Activated CD4-positive, alpha-beta T cell treated with anti-CD3 and anti-CD28 coated beads for 36 hours (primary cell): ENCODE measurements around the gene NEK4. TPM values are rescaled to one million over a fixed set of nuclear protein-coding genes. Genes with fewer than 3 reads are reported as not detected.
A peak's percentile ranks its signal among the peaks of the same experiment; 100 is the strongest.

Experiments
- ATAC-seq: fragments of 200-7000 bp; cut with Tn5 transposase; one replicate; pipeline ENCODE4 v1.10.0; 2021; ENCODE audit warnings: mild to moderate bottlenecking, moderate library complexity
- CTCF ChIA-PET: fragments of 350-600 bp; sonication (Branson Sonifier 250); formaldehyde crosslinking; loops from one replicate; lab custom pipeline; 2021; ENCODE audit warnings: antibody characterized with exemption; lab: Charles Lee
- POLR2A ChIA-PET: fragments of 350-600 bp; sonication (Branson Sonifier 250); formaldehyde crosslinking; loops from one replicate; lab custom pipeline; 2021; ENCODE audit warnings: antibody characterized with exemption, inconsistent platforms; lab: Charles Lee
- DNase-seq: peaks from one replicate; pipeline ENCODE4 v3.0.0-alpha.2; 2020
- H3K27ac Mint-ChIP-seq: one replicate; pipeline ENCODE4 v1.8.0; 2021; ENCODE audit warnings: mixed read lengths
- H3K27me3 Mint-ChIP-seq: one replicate; pipeline ENCODE4 v1.8.0; 2021; ENCODE audit warnings: mixed read lengths
- H3K36me3 Mint-ChIP-seq: one replicate; pipeline ENCODE4 v1.8.0; 2021; ENCODE audit warnings: low read depth, mixed read lengths
- H3K4me1 Mint-ChIP-seq: one replicate; pipeline ENCODE4 v1.8.0; 2021; ENCODE audit warnings: mixed read lengths
- H3K4me3 Mint-ChIP-seq: one replicate; pipeline ENCODE4 v1.8.0; 2021; ENCODE audit warnings: mild to moderate bottlenecking, moderate library complexity, mixed read lengths
- H3K9me3 Mint-ChIP-seq: one replicate; pipeline ENCODE4 v1.8.0; 2021; ENCODE audit warnings: low read depth, mixed read lengths
- intact Hi-C, 2 experiments: fragments of 100-400 bp; cut with DNase I in 1 of 2; cut with micrococcal nuclease in 1 of 2; formaldehyde crosslinking; loops; one replicate each; pipeline versions ENCODE4 v1.14.2 to v1.15.1; 2022 to 2024; cut with DNase I, micrococcal nuclease
- total RNA-seq, 2 experiments: library from RNA; stranded (reverse); gene quantifications; one replicate each; pipeline ENCODE4 v1.2.3, GENCODE V29; 2021

Gene NEK4
- total RNA-seq, 2 experiments from 2014 or later, result 19.1 to 21.4 TPM

DNA sequence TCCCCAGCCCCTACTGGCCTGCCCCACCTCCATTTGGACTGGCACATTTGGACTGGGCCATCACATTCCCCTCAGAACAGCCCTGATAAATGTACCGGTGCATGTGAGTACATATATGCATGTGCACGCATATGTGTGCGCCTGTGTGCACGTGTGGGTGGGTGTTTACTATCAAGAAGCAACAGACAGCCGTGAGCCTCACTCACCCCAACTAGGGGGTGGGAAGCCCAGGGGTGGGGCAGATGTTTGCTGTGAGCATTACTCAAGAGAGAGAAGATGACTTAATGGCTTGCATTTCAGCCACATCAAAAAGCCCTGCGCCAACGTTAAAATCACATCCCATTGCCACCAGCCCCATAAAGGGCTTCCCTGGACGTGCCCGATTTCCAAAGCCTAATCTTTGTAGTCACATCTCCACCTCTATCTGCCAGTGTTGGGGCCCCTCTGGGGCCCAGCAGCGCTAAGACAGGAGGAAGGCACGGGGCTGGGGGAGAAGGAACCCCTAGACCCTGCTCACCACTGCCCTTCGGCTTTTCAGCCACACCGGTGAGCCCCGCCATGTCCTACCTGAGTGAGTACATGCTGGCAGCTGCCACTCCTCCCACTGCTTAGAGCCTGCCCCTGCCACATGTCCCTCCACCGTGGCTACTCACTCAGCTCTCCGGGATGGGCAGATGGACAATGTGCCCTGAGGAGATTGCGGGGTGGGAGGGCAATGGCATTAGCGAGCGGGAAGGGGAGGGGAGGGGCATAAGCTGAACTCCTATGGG lies 34.7 kb upstream of the NEK4 start:
- CTCF ChIA-PET, result no interaction called here
- H3K36me3 Mint-ChIP-seq, result no peaks in the 10 kb centered on the region
- no peaks in the 10 kb centered on the region for H3K4me1 Mint-ChIP-seq
- peaks cover 2% of the 10 kb centered on the region for H3K27me3 Mint-ChIP-seq
- POLR2A ChIA-PET, result no interaction called here
- no peaks in the 10 kb centered on the region for H3K9me3 Mint-ChIP-seq
- intact Hi-C loops, result no loop called here
- no peak overlapping the region for H3K27ac Mint-ChIP-seq
- ATAC-seq (no peak), DNase-seq (no peak)
- no peak overlapping the region for H3K4me3 Mint-ChIP-seq

DNA sequence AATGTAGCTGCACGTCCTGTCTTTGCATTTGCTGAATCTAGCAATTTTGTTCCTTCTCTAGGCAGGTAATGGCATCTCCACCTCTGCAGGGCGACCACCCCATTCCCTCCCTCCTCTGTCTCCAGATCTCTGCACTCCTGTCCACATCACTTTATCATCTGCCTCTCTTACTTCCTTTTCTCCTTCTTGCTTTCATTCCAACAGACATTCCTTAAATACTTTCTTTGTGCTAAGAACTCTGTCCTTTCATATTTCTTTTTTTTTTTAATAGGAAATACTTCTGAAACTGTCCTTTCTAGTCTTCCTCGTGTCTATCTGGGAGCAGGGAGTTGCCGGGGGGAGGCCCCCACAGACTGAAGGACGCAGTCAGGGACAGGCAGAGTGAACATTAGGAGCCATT lies 31.1 kb upstream of the NEK4 start:
- H3K4me3 Mint-ChIP-seq, result no peak overlapping the region
- no peaks in the 10 kb centered on the region for H3K36me3 Mint-ChIP-seq
- no peaks in the 10 kb centered on the region for H3K4me1 Mint-ChIP-seq
- ChIA-PET CTCF (interaction anchor here (1.4 kb wide), 1 partner anchor 17 kb away, joined by 3 read pairs; no protein-coding TSS in a partner anchor), POLR2A (no interaction called here)
- H3K9me3 Mint-ChIP-seq, result no peaks in the 10 kb centered on the region
- H3K27ac Mint-ChIP-seq, result no peak overlapping the region
- H3K27me3 Mint-ChIP-seq, result peaks cover 2% of the 10 kb centered on the region
- intact Hi-C loops, result no loop called here
- no peak for ATAC-seq
- no peak for DNase-seq

DNA sequence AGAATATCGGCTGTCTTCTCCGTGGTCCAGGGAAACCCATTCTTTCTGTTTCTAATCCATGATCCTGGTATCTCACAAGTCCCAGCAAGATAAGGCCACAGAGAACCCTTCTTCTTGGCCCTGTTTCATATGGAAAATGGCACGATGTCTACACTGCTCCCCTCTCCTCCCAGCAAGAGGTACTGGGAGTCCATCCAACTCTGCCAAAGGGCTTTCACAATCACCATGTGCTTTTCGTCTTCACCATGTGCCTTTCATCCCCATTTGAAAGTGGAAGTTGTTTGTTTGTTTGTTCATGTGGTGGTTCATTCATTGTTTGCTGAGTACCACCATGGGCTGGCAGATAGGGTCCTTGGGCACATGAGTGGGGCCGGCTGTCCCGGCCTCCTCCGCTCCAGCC lies 29.3 kb upstream of the NEK4 start:
- ATAC-seq, result no peak
- no peak overlapping the region for H3K4me3 Mint-ChIP-seq
- no peaks in the 10 kb centered on the region for H3K9me3 Mint-ChIP-seq
- DNase-seq, result no peak
- H3K27me3 Mint-ChIP-seq, result peaks cover 2% of the 10 kb centered on the region
- ChIA-PET POLR2A (interaction anchor here (0.6 kb wide), 1 partner anchor 621 kb away, joined by 3 read pairs; no protein-coding TSS in a partner anchor), CTCF (interaction anchor here (0.9 kb wide), 1 partner anchor 8 kb away, joined by 3 read pairs; no protein-coding TSS in a partner anchor)
- intact Hi-C loops, result no loop called here
- H3K4me1 Mint-ChIP-seq, result no peaks in the 10 kb centered on the region
- H3K36me3 Mint-ChIP-seq, result no peaks in the 10 kb centered on the region
- H3K27ac Mint-ChIP-seq, result no peak overlapping the region

DNA sequence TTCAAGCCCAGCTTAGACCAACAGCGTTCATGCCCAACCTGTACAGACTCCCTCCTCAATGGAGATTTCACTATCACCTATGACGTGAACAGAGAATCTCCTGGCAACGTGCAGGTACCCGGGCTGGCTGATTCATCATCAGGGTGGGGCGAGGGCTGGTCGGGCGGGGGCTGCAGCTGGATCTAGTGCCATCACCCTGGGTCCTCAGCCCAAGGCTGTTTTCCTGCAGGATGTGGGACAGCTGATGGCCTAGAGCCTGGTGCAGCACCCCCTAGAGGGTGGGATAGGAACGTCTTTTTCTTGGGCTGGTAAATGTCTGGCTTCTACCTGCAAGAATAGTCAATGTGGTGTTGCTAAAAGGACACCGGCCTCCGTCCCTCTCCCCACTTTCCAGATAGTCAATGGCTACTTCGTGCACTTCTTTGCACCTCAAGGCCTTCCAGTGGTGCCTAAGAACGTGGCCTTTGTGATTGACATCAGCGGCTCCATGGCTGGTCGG lies 28.3 kb upstream of the NEK4 start:
- CTCF ChIA-PET, result interaction anchor here (0.5 to 1.6 kb wide), 13 partner anchors 12 to 1924 kb away, joined by 3 to 5 read pairs (median 4); partner anchors contain the start of genes GLT8D1 and SPCS1
- ATAC-seq, result peak; percentile 63

DNA sequence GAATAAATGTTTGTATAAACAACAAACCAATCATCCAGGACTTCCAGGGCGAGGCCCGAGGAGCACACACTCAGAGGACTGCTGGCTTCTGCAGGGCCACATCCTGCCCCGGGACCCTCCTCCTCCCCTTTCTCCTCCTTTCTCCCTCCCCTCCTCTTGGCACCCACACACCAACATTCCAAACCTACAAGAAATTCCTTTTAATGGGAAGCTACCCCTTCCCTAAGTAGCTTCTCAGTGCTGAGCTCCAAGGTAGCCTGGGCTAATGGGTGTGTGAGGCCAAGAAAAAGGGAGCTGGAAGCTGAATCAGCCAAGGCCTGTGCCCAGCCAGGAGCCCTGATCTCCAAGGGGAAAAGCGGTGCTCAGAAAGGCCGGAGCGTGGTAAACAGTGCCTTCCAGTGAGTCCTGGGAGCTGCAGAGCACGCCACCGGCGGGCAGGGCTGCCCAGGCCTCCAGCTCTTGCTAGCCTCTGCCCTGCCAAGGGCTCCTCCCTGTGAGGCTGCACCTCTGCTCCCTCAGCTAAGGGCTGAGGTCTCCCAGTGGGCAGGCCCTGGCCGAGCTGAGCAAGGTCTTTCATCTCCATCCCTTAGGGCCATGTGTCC lies 27.7 kb upstream of the NEK4 start:
- no peak for DNase-seq
- H3K27me3 Mint-ChIP-seq, result no peaks in the 10 kb centered on the region
- H3K9me3 Mint-ChIP-seq, result no peaks in the 10 kb centered on the region
- POLR2A ChIA-PET, result no interaction called here
- intact Hi-C loops, result no loop called here
- ATAC-seq, result no peak
- no peaks in the 10 kb centered on the region for H3K4me1 Mint-ChIP-seq
- no peak overlapping the region for H3K27ac Mint-ChIP-seq
- H3K4me3 Mint-ChIP-seq, result no peak overlapping the region
- CTCF ChIA-PET, result interaction anchor here (0.5 to 1.6 kb wide), 16 partner anchors 11 to 1924 kb away, joined by 3 to 5 read pairs (median 3); partner anchors contain the start of genes GLT8D1 and SPCS1
- no peaks in the 10 kb centered on the region for H3K36me3 Mint-ChIP-seq

More for the DNA sequence above, 28.3 kb upstream of the NEK4 start:
- DNase-seq, result peak; percentile 51
- H3K4me3 Mint-ChIP-seq, result no peak overlapping the region
- peaks cover under 1% of the 10 kb centered on the region for H3K27me3 Mint-ChIP-seq
- no peak overlapping the region for H3K27ac Mint-ChIP-seq
- intact Hi-C loops, result no loop called here
- H3K4me1 Mint-ChIP-seq, result no peaks in the 10 kb centered on the region
- no peaks in the 10 kb centered on the region for H3K36me3 Mint-ChIP-seq
- POLR2A ChIA-PET, result no interaction called here
- no peaks in the 10 kb centered on the region for H3K9me3 Mint-ChIP-seq

DNA sequence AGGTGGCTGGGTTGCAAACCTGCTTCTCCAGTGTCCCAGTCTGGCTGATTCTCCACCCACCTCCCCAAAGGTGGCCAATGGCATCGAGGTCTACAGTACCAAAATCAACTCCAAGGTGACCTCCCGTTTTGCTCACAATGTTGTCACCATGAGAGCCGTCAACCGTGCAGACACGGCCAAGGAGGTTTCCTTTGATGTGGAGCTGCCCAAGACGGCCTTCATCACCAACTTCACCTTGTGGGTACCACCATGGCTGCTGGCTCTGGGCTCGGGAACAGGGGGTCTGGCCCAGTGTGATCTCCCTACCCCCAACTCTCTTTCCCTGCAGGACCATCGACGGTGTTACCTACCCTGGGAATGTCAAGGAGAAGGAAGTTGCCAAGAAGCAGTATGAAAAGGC lies 25.7 kb upstream of the NEK4 start:
- ATAC-seq, result no peak
- no peaks in the 10 kb centered on the region for H3K27me3 Mint-ChIP-seq
- no peak for DNase-seq
- intact Hi-C loops, result no loop called here
- CTCF ChIA-PET, result interaction anchor here (0.6 to 0.8 kb wide), 2 partner anchors 26 to 71 kb away, joined by 3 read pairs; no protein-coding TSS in a partner anchor
- H3K27ac Mint-ChIP-seq, result no peak overlapping the region
- no peaks in the 10 kb centered on the region for H3K36me3 Mint-ChIP-seq
- H3K9me3 Mint-ChIP-seq, result no peaks in the 10 kb centered on the region
- no peak overlapping the region for H3K4me3 Mint-ChIP-seq
- POLR2A ChIA-PET, result no interaction called here
- no peaks in the 10 kb centered on the region for H3K4me1 Mint-ChIP-seq

DNA sequence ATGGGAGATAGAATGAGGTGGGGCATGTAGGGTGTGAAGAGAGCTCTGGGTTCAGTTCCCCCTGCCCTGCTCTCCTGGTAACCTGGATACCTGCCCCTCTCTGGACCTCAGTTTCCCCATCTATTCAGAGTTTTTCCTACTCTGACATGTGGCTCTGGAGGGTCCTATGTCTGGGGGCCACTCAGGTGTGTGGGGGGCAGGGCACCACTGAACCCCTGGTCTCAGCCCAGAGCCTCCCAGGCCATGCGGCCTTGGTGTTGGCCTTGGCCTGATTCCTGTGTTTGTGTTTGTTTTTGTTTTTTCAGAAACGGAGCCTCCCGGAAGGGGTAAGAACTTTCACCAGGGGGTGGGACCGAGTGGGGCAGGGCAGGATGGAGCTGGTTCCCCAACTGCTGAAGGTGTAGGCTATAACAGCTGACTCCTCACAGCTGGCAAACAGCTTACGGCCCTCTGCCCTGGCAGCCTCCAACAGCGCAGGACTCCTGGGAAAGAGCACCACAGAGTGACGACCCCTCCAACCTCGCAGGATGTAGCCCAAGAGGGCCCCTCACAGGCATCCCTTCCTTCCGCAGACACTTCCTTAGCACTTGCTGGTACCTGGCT lies 24.7 kb upstream of the NEK4 start:
- intact Hi-C loops, result no loop called here

DNA sequence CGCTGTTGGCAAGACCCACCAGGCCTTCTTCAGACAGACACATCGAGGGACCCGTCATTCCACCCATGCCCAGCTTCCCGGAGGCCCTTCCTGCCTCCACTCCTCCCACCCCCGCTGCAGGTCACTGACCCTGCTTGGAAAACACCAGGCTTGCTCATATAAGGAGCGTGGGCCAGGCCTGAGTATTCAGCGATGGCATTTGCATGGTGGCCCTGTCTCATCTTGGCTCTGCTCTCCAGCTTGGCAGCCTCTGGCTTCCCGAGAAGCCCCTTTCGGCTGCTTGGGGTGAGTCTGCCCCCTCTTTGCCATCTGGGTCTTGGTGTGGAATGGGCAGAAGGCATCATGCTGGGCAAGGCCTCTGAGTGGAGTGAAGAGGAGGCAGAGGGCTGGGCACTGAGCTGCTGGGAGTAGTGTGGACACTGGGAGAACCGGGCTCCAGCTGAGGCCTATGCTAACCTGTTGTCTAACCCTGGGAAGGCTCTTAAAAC lies 23.9 kb upstream of the NEK4 start, which contains the start of gene ITIH3:
ITIH3 (plus strand) TSS at position 185 of the 488 bp plus-strand sequence; CDS start at position 193, 8 bp downstream.
- no peak for ATAC-seq
- ChIA-PET CTCF (no interaction called here), POLR2A (no interaction called here)
- no peaks in the 10 kb centered on the region for H3K27me3 Mint-ChIP-seq
- H3K27ac Mint-ChIP-seq, result no peak within 1 kb of the TSS
- intact Hi-C loops, result no loop called here
- DNase-seq, result no peak
- H3K9me3 Mint-ChIP-seq, result no peaks in the 10 kb centered on the region
- no peak within 1 kb of the TSS for H3K4me3 Mint-ChIP-seq
- no peaks in the 10 kb centered on the region for H3K36me3 Mint-ChIP-seq
- H3K4me1 Mint-ChIP-seq, result no peaks in the 10 kb centered on the region

More for the DNA sequence above, 24.7 kb upstream of the NEK4 start:
- ChIA-PET POLR2A (no interaction called here), CTCF (no interaction called here)
- Mint-ChIP-seq H3K4me3 (no peak overlapping the region), H3K9me3 (no peaks in the 10 kb centered on the region), H3K27ac (no peak overlapping the region), H3K27me3 (no peaks in the 10 kb centered on the region), H3K36me3 (no peaks in the 10 kb centered on the region), H3K4me1 (no peaks in the 10 kb centered on the region)
- DNase-seq (no peak), ATAC-seq (no peak)

DNA sequence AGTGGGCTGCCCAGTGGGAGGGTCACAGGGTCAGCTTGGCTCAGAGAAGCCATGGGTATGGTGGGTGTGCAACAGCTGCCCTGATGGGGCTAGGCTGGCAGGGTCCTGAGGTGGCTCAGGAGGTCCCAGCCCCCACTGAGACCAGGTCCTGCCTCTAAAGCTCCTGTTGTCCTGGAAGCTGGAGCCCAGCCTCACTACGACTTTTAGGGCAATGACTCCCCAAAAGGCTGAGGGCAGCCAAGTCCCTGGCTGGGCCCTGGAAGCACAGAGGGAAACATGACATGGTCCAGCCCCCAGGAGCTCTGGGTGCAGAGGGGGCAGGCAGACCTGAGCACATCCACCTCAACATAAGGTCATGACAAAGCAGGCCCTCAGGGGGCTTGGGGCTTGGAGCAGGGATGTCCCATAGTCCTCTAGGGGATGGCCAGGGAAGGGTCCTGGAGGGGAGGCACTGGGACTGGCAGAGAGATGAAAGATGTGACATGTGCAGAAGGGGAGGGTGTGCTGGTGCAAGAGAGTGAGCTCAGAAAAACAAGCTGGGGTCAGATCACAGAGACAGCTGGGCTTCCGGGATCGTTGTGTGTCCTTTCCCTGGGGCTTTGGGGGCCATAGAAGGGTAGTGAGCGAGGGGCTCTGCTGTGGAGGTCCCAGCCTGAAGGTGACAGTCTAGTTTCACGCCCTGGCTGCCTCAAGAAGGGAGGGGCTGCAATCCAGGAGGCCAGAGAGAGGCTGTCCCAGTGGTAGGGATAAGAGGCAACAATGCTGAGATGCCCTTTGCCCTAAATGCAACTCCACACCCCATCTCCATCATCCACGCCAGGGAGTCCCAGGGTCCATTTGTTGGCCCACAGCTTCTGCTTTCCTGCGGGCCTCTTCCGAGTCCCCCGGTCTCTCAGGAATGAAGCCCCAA lies 23.2 kb upstream of the NEK4 start:
- no peaks in the 10 kb centered on the region for H3K9me3 Mint-ChIP-seq
- intact Hi-C loops, result no loop called here
- no peaks in the 10 kb centered on the region for H3K27me3 Mint-ChIP-seq
- DNase-seq (no peak), ATAC-seq (no peak)
- H3K27ac Mint-ChIP-seq, result no peak overlapping the region
- ChIA-PET POLR2A (interaction anchor here (1.2 kb wide), 1 partner anchor 142 kb away, joined by 3 read pairs; no protein-coding TSS in a partner anchor), CTCF (interaction anchor here (0.7 kb wide), 1 partner anchor 88 kb away, joined by 3 read pairs; the partner anchor contains the start of gene SPCS1)
- no peak overlapping the region for H3K4me3 Mint-ChIP-seq
- no peaks in the 10 kb centered on the region for H3K4me1 Mint-ChIP-seq
- no peaks in the 10 kb centered on the region for H3K36me3 Mint-ChIP-seq

DNA sequence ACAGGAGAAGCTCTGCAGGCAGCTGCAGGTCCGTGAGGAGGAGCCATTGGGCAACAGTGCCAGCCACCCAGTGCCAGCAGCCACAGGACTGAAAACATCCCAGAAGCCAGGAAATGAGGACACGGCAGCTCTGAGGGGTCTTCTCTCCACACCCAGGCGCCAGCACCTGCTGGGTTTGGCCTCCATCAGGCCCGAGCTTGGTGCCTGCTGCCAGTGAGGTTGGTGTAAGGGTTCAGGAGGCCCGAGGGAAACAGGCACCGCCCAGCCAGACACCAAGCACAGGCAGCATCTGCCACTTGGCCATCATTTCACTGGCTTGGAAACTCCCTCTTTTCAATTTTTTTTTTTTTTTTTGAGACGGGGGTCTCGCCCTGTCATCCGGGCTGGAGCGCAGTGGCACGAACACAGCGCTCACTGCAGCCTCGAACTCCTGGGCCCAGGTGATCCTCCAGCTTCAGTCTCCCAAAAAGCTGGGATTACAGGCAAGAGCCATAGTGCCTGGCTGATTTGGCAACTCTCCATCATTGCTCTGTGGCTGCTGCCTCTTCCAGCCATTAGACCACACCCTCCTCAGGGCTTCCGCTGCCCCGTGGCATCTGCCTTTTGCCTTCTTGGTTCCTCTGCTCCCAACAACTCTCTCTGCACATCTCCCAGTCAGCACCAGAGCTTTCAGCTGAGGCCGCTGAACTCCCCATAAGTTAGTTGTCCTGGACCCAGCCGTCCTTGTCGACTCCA lies 22.4 kb upstream of the NEK4 start:
- no peak for ATAC-seq
- Mint-ChIP-seq H3K4me3 (no peak overlapping the region), H3K36me3 (no peaks in the 10 kb centered on the region), H3K4me1 (no peaks in the 10 kb centered on the region), H3K9me3 (no peaks in the 10 kb centered on the region), H3K27me3 (no peaks in the 10 kb centered on the region), H3K27ac (no peak overlapping the region)
- ChIA-PET CTCF (interaction anchor here (0.6 to 0.7 kb wide), 2 partner anchors 87 to 1901 kb away, joined by 3 read pairs; partner anchors contain the start of gene SPCS1), POLR2A (interaction anchor here (1.2 kb wide), 1 partner anchor 141 kb away, joined by 3 read pairs; no protein-coding TSS in a partner anchor)
- no peak for DNase-seq
- intact Hi-C loops, result no loop called here
